HFF-Myc (cell line): Measurements from ENCODE around the gene PAGR1.
"Not testable (repeated sequence)": the region's sequence is repeated elsewhere in the genome, so short reads cannot be mapped to it uniquely, and the experiment has no call there.

Source experiments
- DNase-seq: peaks from one replicate; pipeline ENCODE4 v3.0.0-alpha.2; 2011; ENCODE audit warnings: low read depth; ENCODE audit errors: extremely low read depth
- H3K4me3 ChIP-seq: replicated peaks from 2 replicates; pipeline ENCODE4 v1.5.1; 2011; ENCODE audit warnings: low read depth, mild to moderate bottlenecking, control low read depth, low read length
- TF ChIP-seq, protein P1 (sequence below): IDR thresholded peaks from 2 replicates; pipeline ENCODE4 v1.5.1; 2012; ENCODE audit warnings: mild to moderate bottlenecking, low read depth, low read length, control low read depth; ENCODE audit errors: missing control alignments

Gene PAGR1

DNA sequence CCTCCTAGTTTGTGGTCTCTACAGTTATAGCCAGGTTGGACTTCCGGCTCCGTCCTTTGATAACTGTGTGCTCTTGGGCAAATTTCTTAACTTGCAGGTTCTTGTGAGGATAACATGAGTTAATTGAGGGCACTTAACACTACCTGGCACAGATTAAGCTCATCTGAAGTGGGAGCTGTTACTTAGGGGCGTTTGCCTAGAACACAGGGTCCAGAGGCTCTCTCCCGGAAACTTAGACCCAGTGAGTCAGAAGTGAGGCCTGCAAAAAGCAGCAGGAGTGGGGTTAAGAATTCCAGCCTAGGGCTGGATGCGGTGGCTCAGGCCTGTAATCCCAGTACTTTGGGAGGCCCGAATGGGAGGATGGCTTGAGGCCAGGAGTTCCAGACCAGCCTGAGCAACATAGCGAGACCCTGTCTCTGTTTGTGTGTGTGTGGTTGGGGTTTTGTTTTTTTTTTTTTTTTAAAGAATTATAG lies 5.7 kb downstream of the PAGR1 start:
- H3K4me3 ChIP-seq: peak overlapping the region; percentile 55
- TF ChIP-seq, protein P1, sequence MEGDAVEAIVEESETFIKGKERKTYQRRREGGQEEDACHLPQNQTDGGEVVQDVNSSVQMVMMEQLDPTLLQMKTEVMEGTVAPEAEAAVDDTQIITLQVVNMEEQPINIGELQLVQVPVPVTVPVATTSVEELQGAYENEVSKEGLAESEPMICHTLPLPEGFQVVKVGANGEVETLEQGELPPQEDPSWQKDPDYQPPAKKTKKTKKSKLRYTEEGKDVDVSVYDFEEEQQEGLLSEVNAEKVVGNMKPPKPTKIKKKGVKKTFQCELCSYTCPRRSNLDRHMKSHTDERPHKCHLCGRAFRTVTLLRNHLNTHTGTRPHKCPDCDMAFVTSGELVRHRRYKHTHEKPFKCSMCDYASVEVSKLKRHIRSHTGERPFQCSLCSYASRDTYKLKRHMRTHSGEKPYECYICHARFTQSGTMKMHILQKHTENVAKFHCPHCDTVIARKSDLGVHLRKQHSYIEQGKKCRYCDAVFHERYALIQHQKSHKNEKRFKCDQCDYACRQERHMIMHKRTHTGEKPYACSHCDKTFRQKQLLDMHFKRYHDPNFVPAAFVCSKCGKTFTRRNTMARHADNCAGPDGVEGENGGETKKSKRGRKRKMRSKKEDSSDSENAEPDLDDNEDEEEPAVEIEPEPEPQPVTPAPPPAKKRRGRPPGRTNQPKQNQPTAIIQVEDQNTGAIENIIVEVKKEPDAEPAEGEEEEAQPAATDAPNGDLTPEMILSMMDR: no peak
- DNase-seq: no peak

DNA sequence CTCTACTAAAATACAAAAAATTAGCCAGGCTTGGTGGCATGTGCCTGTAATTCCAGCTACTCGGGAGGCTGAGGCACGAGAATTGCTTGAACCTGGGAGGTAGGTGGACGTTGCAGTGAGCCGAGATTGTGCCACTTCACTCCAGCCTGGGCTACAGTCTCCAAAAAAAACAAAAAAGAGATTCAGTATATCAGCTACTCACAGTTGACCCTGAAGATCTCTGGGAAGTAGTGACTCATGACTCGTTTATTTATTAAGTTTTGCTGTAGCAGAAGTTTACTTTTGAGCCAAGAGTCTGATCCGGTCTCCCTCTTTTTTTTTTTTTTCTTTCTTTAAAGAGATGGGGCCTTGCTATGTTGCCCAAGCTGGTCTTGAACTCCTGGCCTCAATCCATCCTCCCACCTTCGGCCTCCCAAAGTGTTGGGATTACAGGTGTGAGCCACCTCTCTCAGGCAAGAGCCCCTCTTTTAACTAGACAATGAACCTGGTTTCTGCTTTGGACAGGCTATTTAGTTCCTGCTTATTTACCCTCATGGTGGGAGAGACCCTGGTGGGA lies 8.7 kb downstream of the PAGR1 start:
- peak; percentile 72 for DNase-seq
- peak overlapping the region; percentile 23; the same call in 1 of the 2 replicates for H3K4me3 ChIP-seq
- TF ChIP-seq, protein P1: no peak

GRCh38 chr16:29825145-29826044 lies 9.4 kb downstream of the PAGR1 start:
- H3K4me3 ChIP-seq: peak overlapping the region; percentile 23
- DNase-seq: peak; percentile 70
- TF ChIP-seq, protein P1: no peak

DNA sequence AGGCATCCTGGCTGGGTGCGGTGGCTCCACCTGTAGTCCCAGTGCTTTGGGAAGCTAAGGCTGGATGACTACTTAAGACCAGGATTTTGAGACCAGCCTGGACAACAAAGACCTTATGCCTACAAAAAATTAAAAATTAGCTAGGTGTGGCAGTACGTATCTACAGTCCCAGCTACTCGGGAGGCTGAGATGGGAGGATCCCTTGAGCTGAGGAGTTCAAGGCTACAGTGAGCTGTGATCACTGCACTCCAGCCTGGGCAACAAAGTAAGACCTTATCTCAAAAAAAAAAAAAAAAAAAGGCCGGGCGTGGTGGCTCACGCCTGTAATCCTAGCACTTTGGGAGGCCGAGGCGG lies 10.4 kb downstream of the PAGR1 start:
- DNase-seq: no peak
- no peak overlapping the region for H3K4me3 ChIP-seq
- TF ChIP-seq, protein P1: no peak

- DNase-seq: no peak
- TF ChIP-seq, protein P1: no peak
Measured at GRCh38 chr16:29830774-29831173, 14.8 kb downstream of the PAGR1 start.

GRCh38 chr16:29831490-29831889 lies 15.5 kb downstream of the PAGR1 start:
- no peak for DNase-seq
- no peak overlapping the region for H3K4me3 ChIP-seq
- TF ChIP-seq, protein P1: no peak

More at GRCh38 chr16:29830774-29831173, 14.8 kb downstream of the PAGR1 start:
- no peak overlapping the region for H3K4me3 ChIP-seq

DNA sequence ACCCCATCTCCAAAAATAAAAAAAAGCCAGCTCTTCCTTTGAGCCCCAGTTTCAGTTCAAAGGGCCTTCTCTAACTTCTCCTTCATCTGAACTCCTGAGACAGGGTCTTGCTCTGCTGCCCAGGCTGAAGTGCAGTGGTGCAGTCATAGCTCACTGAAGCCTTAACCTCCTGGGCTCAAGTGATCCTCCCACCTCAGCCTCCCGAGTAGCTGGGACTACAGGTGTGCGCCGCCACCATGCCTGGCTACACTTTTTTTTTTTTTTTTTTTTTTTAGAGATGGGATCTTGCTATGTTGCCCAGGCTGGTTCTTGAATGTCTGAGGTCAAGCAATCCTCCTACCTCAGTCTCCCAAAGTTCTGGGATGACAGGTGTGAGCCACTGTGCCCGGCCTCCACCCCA lies 17.3 kb downstream of the PAGR1 start:
- not testable (repeated sequence) for H3K4me3 ChIP-seq, DNase-seq
